HG02588 (cell line): ENCODE data around the gene IGF2.
"Not testable (repeated sequence)": the region's sequence is repeated elsewhere in the genome, so short reads cannot be mapped to it uniquely, and the experiment has no call there.

Source experiments
- ATAC-seq: cut with Tn5 transposase; IDR thresholded peaks from one replicate; pipeline ENCODE4 v1.9.1; 2021; ENCODE audit warnings: mild to moderate bottlenecking, moderate library complexity; ENCODE audit not compliant: unreplicated experiment

IGF2 gene

GRCh38 chr11:2124736-2125484 is 14.3 kb downstream of the IGF2 start:
- not testable (repeated sequence) for ATAC-seq

- ATAC-seq, result no peak
Observed at GRCh38 chr11:2123628-2123960, 15.6 kb downstream of the IGF2 start.

GRCh38 chr11:2122907-2123627 is 16.1 kb downstream of the IGF2 start:
- ATAC-seq, result no peak

GRCh38 chr11:2122222-2122906 is 16.8 kb downstream of the IGF2 start:
- ATAC-seq, result no peak

- ATAC-seq, result no peak
Observed at GRCh38 chr11:2121227-2122130, 17.7 kb downstream of the IGF2 start.

- no peak for ATAC-seq
Observed at GRCh38 chr11:2120359-2121100, 18.7 kb downstream of the IGF2 start.

- no peak for ATAC-seq
Observed at GRCh38 chr11:2118677-2119076, 20.5 kb downstream of the IGF2 start.

- ATAC-seq, result no peak
Observed at GRCh38 chr11:2116680-2117079, 22.5 kb downstream of the IGF2 start.

- ATAC-seq, result no peak
Observed at GRCh38 chr11:2115308-2115707, 23.9 kb downstream of the IGF2 start.

- ATAC-seq, result no peak
Observed at GRCh38 chr11:2114430-2115241, 24.6 kb downstream of the IGF2 start.

- no peak for ATAC-seq
Observed at GRCh38 chr11:2113776-2114175, 25.4 kb downstream of the IGF2 start.

GRCh38 chr11:2110521-2110920 is 28.7 kb downstream of the IGF2 start:
- ATAC-seq, result no peak

GRCh38 chr11:2109541-2110019 is 29.6 kb downstream of the IGF2 start:
- ATAC-seq, result no peak

- ATAC-seq, result no peak
Observed at GRCh38 chr11:2108675-2109491, 30.3 kb downstream of the IGF2 start.

GRCh38 chr11:2107941-2108630 is 31.1 kb downstream of the IGF2 start:
- ATAC-seq, result no peak

- ATAC-seq, result no peak
Observed at GRCh38 chr11:2107521-2107920, 31.7 kb downstream of the IGF2 start.

- ATAC-seq, result no peak
Observed at GRCh38 chr11:2106583-2107209, 32.5 kb downstream of the IGF2 start.
